22Rv1 (cell line): Measurements from ENCODE around the gene MAN2B2.

ENCODE experiments used
- ZFX ChIP-seq: fragments of 450-650 bp; IDR thresholded peaks from 2 replicates; pipeline ENCODE4 v1.6.1; 2017; ENCODE audit warnings: antibody characterized with exemption, borderline replicate concordance
- TF ChIP-seq, protein P1 (sequence below): fragments of 450-650 bp; IDR thresholded peaks from 2 replicates; pipeline ENCODE4 v1.5.1; 2017; ENCODE audit warnings: mild to moderate bottlenecking

DNA sequence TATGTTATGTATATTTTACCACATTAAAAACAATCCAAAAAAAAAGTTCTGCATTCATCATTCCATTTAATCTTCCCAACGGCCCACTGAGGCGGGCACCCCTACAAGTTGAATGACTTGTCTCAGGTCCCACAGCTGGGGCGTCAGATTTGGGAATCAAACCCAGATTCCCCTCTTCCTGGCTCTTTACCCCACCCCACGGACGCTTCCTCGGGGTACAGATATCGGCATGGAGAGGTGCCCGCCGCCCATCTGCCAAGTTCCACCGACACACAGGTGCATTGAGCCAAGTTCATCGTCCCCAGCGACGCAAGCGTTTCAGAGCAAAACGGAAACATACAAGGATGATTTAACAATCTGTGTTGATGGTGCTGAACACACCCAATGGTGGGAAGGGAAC lies 36.9 kb upstream of the MAN2B2 start:
- TF ChIP-seq, protein P1, sequence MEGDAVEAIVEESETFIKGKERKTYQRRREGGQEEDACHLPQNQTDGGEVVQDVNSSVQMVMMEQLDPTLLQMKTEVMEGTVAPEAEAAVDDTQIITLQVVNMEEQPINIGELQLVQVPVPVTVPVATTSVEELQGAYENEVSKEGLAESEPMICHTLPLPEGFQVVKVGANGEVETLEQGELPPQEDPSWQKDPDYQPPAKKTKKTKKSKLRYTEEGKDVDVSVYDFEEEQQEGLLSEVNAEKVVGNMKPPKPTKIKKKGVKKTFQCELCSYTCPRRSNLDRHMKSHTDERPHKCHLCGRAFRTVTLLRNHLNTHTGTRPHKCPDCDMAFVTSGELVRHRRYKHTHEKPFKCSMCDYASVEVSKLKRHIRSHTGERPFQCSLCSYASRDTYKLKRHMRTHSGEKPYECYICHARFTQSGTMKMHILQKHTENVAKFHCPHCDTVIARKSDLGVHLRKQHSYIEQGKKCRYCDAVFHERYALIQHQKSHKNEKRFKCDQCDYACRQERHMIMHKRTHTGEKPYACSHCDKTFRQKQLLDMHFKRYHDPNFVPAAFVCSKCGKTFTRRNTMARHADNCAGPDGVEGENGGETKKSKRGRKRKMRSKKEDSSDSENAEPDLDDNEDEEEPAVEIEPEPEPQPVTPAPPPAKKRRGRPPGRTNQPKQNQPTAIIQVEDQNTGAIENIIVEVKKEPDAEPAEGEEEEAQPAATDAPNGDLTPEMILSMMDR: no peak
- TF ChIP-seq ZFX: no peak
